GM19351 (cell line): ENCODE data around the gene KLHL29.
"Not testable (repeated sequence)": the region's sequence is repeated elsewhere in the genome, so short reads cannot be mapped to it uniquely, and the experiment has no call there.

Experiments
- ATAC-seq: cut with Tn5 transposase; IDR thresholded peaks from one replicate; pipeline ENCODE4 v1.9.1; 2021; ENCODE audit warnings: mild to moderate bottlenecking, moderate library complexity; ENCODE audit not compliant: unreplicated experiment

Gene KLHL29

GRCh38 chr2:23698721-23699579, 314.0 kb downstream of the KLHL29 start:
- no peak for ATAC-seq

- ATAC-seq, result no peak
Measured at GRCh38 chr2:23699580-23699925, 314.6 kb downstream of the KLHL29 start.

GRCh38 chr2:23700627-23701026, 315.6 kb downstream of the KLHL29 start:
- no peak for ATAC-seq

- ATAC-seq, result no peak
Measured at GRCh38 chr2:23703037-23703582, 318.1 kb downstream of the KLHL29 start.

- ATAC-seq, result no peak
Measured at GRCh38 chr2:23703583-23704385, 318.8 kb downstream of the KLHL29 start.

- ATAC-seq, result no peak
Measured at GRCh38 chr2:23705771-23706612, 321.0 kb downstream of the KLHL29 start.

- ATAC-seq, result no peak
Measured at GRCh38 chr2:23706613-23707078, 321.7 kb downstream of the KLHL29 start.

- no peak for ATAC-seq
Measured at GRCh38 chr2:23707096-23707495, 322.1 kb downstream of the KLHL29 start.

- ATAC-seq, result no peak
Measured at GRCh38 chr2:23708771-23709170, 323.8 kb downstream of the KLHL29 start.

- ATAC-seq, result no peak
Measured at GRCh38 chr2:23709311-23709710, 324.3 kb downstream of the KLHL29 start.

- ATAC-seq, result no peak
Measured at GRCh38 chr2:23711979-23712755, 327.2 kb downstream of the KLHL29 start.

GRCh38 chr2:23712756-23713151, 327.8 kb downstream of the KLHL29 start:
- ATAC-seq, result no peak

GRCh38 chr2:23713351-23713750, 328.4 kb downstream of the KLHL29 start:
- no peak for ATAC-seq

GRCh38 chr2:23718931-23719700, 334.1 kb downstream of the KLHL29 start:
- ATAC-seq, result no peak

- ATAC-seq, result no peak
Measured at GRCh38 chr2:23719716-23720115, 334.7 kb downstream of the KLHL29 start.

GRCh38 chr2:23720705-23721453, 335.9 kb downstream of the KLHL29 start:
- ATAC-seq, result no peak

- no peak for ATAC-seq
Measured at GRCh38 chr2:23721454-23721826, 336.5 kb downstream of the KLHL29 start.

GRCh38 chr2:23722255-23722654, 337.3 kb downstream of the KLHL29 start:
- no peak for ATAC-seq

- ATAC-seq, result not testable (repeated sequence)
Measured at GRCh38 chr2:23723029-23723428, 338.1 kb downstream of the KLHL29 start.
